ENCODE data around the gene PTCD3.

Gene PTCD3

DNA sequence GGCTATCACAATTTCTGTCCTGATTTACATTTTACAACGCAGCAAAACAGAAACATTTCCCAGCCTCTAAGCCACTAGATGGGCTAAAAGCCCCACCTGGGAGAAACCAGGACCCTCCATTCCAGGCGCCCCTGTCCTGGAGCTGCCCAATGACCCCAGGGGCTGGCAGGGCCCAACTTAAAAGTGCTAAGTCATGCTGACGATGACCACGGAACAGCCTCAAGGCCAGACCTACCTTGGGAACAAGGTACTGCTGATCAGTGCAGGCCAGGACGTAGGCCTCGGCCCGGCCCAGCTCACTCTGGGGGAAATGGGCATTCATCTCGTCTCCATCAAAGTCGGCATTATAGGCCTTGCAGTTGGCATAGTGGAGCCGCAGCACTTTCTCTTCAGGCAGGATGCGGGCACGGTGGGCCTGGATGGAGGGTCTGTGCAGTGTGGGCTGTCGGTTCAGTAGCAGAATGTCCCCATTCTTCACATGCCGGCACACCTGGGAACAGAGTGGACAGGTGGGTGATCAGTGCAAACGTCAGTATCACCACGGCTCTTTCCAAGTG lies 36.2 kb upstream of the PTCD3 start:
- 97 to 98% methylated on average over 16 of the region's 16 CpGs for WGBS, 2 experiments (ENCODE audit: insufficient coverage in 2 of 2)

GRCh38 chr2:86070868-86071267 lies 35.2 kb upstream of the PTCD3 start:
- peaks cover 6% of the 10 kb centered on the region for H3K4me1 ChIP-seq (ENCODE audit: control insufficient read depth, insufficient read depth, low read length, poor library complexity, severe bottlenecking)
- H3K27ac ChIP-seq (ENCODE audit: low read depth, low read length, severe bottlenecking), result no peak overlapping the region
- H3K36me3 ChIP-seq (ENCODE audit: control insufficient read depth, insufficient read depth, low read length), result peaks cover 90% of the 10 kb centered on the region
- no peak overlapping the region for H3K4me3 ChIP-seq (ENCODE audit: extremely low read depth, insufficient read depth, low read length, poor library complexity, severe bottlenecking)
- WGBS, 2 experiments (ENCODE audit: insufficient coverage in 2 of 2), result no CpG with 5 or more reads among the region's 2 CpGs
- no peaks in the 10 kb centered on the region for H3K9me3 ChIP-seq (ENCODE audit: control insufficient read depth, low read length)

More for the DNA sequence above, 36.2 kb upstream of the PTCD3 start:
- Histone ChIP-seq H3K4me1 (ENCODE audit: control insufficient read depth, insufficient read depth, low read length, poor library complexity, severe bottlenecking) (peaks cover 6% of the 10 kb centered on the region), H3K36me3 (ENCODE audit: control insufficient read depth, insufficient read depth, low read length) (peaks cover 91% of the 10 kb centered on the region), H3K9me3 (ENCODE audit: control insufficient read depth, low read length) (no peaks in the 10 kb centered on the region), H3K4me3 (ENCODE audit: extremely low read depth, insufficient read depth, low read length, poor library complexity, severe bottlenecking) (no peak overlapping the region), H3K27ac (ENCODE audit: low read depth, low read length, severe bottlenecking) (no peak overlapping the region)

GRCh38 chr2:86072271-86072858 lies 33.7 kb upstream of the PTCD3 start:
- H3K36me3 ChIP-seq (ENCODE audit: control insufficient read depth, insufficient read depth, low read length), result peaks cover 91% of the 10 kb centered on the region
- no peaks in the 10 kb centered on the region for H3K9me3 ChIP-seq (ENCODE audit: control insufficient read depth, low read length)
- WGBS, 2 experiments (ENCODE audit: insufficient coverage in 2 of 2), result 88 to 90% methylated on average over 6 to 8 of the region's 9 CpGs
- H3K4me1 ChIP-seq (ENCODE audit: control insufficient read depth, insufficient read depth, low read length, poor library complexity, severe bottlenecking), result peaks cover 6% of the 10 kb centered on the region
- no peak overlapping the region for H3K4me3 ChIP-seq (ENCODE audit: extremely low read depth, insufficient read depth, low read length, poor library complexity, severe bottlenecking)
- H3K27ac ChIP-seq (ENCODE audit: low read depth, low read length, severe bottlenecking), result no peak overlapping the region

GRCh38 chr2:86073225-86073624 lies 32.8 kb upstream of the PTCD3 start:
- H3K4me3 ChIP-seq (ENCODE audit: extremely low read depth, insufficient read depth, low read length, poor library complexity, severe bottlenecking), result no peak overlapping the region
- peaks cover 6% of the 10 kb centered on the region for H3K4me1 ChIP-seq (ENCODE audit: control insufficient read depth, insufficient read depth, low read length, poor library complexity, severe bottlenecking)
- no peak overlapping the region for H3K27ac ChIP-seq (ENCODE audit: low read depth, low read length, severe bottlenecking)
- peaks cover 96% of the 10 kb centered on the region for H3K36me3 ChIP-seq (ENCODE audit: control insufficient read depth, insufficient read depth, low read length)
- no peaks in the 10 kb centered on the region for H3K9me3 ChIP-seq (ENCODE audit: control insufficient read depth, low read length)
- 86 to 100% methylated on average over 1 of the region's 1 CpG for WGBS, 2 experiments (ENCODE audit: insufficient coverage in 2 of 2)

- H3K4me3 ChIP-seq (ENCODE audit: extremely low read depth, insufficient read depth, low read length, poor library complexity, severe bottlenecking), result no peak overlapping the region
- peaks cover 97% of the 10 kb centered on the region for H3K36me3 ChIP-seq (ENCODE audit: control insufficient read depth, insufficient read depth, low read length)
- no peak overlapping the region for H3K27ac ChIP-seq (ENCODE audit: low read depth, low read length, severe bottlenecking)
- H3K9me3 ChIP-seq (ENCODE audit: control insufficient read depth, low read length), result no peaks in the 10 kb centered on the region
- no peaks in the 10 kb centered on the region for H3K4me1 ChIP-seq (ENCODE audit: control insufficient read depth, insufficient read depth, low read length, poor library complexity, severe bottlenecking)
- 83 to 95% methylated on average over 2 to 3 of the region's 3 CpGs for WGBS, 2 experiments (ENCODE audit: insufficient coverage in 2 of 2)
These were observed 31.8 kb upstream of the PTCD3 start for GRCh38 chr2:86074256-86074655.

- no peak overlapping the region for H3K27ac ChIP-seq (ENCODE audit: low read depth, low read length, severe bottlenecking)
- WGBS, 2 experiments (ENCODE audit: insufficient coverage in 2 of 2), result 96 to 97% methylated on average over 12 to 15 of the region's 15 CpGs
- H3K9me3 ChIP-seq (ENCODE audit: control insufficient read depth, low read length), result no peaks in the 10 kb centered on the region
- peaks cover 97% of the 10 kb centered on the region for H3K36me3 ChIP-seq (ENCODE audit: control insufficient read depth, insufficient read depth, low read length)
- H3K4me1 ChIP-seq (ENCODE audit: control insufficient read depth, insufficient read depth, low read length, poor library complexity, severe bottlenecking), result no peaks in the 10 kb centered on the region
- H3K4me3 ChIP-seq (ENCODE audit: extremely low read depth, insufficient read depth, low read length, poor library complexity, severe bottlenecking), result no peak overlapping the region
These were observed 31.2 kb upstream of the PTCD3 start for GRCh38 chr2:86074811-86075210.

GRCh38 chr2:86075886-86076285 lies 30.1 kb upstream of the PTCD3 start:
- no peak overlapping the region for H3K4me3 ChIP-seq (ENCODE audit: extremely low read depth, insufficient read depth, low read length, poor library complexity, severe bottlenecking)
- H3K36me3 ChIP-seq (ENCODE audit: control insufficient read depth, insufficient read depth, low read length), result peaks cover 96% of the 10 kb centered on the region
- no peak overlapping the region for H3K27ac ChIP-seq (ENCODE audit: low read depth, low read length, severe bottlenecking)
- 96 to 97% methylated on average over 4 of the region's 5 CpGs for WGBS, 2 experiments (ENCODE audit: insufficient coverage in 2 of 2)
- H3K9me3 ChIP-seq (ENCODE audit: control insufficient read depth, low read length), result no peaks in the 10 kb centered on the region
- no peaks in the 10 kb centered on the region for H3K4me1 ChIP-seq (ENCODE audit: control insufficient read depth, insufficient read depth, low read length, poor library complexity, severe bottlenecking)

- Histone ChIP-seq H3K27ac (ENCODE audit: low read depth, low read length, severe bottlenecking) (no peak overlapping the region), H3K9me3 (ENCODE audit: control insufficient read depth, low read length) (no peaks in the 10 kb centered on the region), H3K4me1 (ENCODE audit: control insufficient read depth, insufficient read depth, low read length, poor library complexity, severe bottlenecking) (no peaks in the 10 kb centered on the region), H3K36me3 (ENCODE audit: control insufficient read depth, insufficient read depth, low read length) (peaks cover 93% of the 10 kb centered on the region), H3K4me3 (ENCODE audit: extremely low read depth, insufficient read depth, low read length, poor library complexity, severe bottlenecking) (no peak overlapping the region)
- 91 to 96% methylated on average over 4 to 7 of the region's 7 CpGs for WGBS, 2 experiments (ENCODE audit: insufficient coverage in 2 of 2)
These were observed 27.1 kb upstream of the PTCD3 start for GRCh38 chr2:86078774-86079545.

DNA sequence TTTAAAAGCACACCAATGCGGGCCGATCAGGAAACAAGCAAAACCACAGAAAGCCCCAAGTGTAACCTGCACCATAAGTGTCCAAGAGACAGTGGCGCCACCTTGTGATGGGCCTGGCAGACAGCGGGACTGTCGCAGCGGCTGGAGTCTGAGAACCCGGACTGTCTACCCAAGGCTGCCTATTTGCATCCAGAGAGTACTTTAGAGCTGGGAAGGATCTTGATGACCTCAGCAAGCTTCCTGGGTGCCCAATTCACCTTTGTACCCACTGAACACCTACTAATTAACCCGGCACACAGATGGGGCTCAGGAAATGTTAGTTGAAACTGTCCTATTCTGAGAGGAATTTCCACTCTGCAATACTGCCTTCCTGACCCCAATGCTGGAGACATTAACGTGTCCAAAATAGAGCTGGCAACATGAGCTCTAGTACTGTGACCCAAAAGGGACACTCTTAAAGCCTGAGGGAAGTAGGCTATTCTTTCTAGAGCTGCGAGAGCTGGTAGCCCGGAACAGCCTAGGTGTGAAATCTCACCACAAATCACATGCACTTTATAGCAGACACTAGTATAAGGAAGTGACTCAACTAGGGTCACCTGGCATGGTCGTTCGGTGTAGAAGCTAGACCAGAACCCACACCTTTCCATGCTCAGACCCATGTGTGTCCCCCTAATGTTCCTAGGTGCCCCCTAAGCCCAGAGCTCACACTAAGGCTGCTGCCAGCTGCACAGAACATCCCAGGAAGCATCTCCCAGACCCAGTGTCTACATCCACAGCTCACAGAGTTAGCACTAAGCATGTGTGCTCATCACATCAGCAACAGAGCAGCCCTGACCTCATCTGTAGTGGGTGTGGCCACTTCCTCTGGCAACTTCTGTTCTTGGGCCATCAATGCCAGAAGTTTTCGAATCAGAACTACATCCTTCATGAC lies 25.8 kb upstream of the PTCD3 start:
- Histone ChIP-seq H3K36me3 (ENCODE audit: control insufficient read depth, insufficient read depth, low read length) (peaks cover 89% of the 10 kb centered on the region), H3K4me3 (ENCODE audit: extremely low read depth, insufficient read depth, low read length, poor library complexity, severe bottlenecking) (no peak overlapping the region), H3K27ac (ENCODE audit: low read depth, low read length, severe bottlenecking) (no peak overlapping the region), H3K4me1 (ENCODE audit: control insufficient read depth, insufficient read depth, low read length, poor library complexity, severe bottlenecking) (no peaks in the 10 kb centered on the region), H3K9me3 (ENCODE audit: control insufficient read depth, low read length) (no peaks in the 10 kb centered on the region)
- WGBS, 2 experiments (ENCODE audit: insufficient coverage in 2 of 2), result 79 to 91% methylated on average over 8 to 11 of the region's 14 CpGs

DNA sequence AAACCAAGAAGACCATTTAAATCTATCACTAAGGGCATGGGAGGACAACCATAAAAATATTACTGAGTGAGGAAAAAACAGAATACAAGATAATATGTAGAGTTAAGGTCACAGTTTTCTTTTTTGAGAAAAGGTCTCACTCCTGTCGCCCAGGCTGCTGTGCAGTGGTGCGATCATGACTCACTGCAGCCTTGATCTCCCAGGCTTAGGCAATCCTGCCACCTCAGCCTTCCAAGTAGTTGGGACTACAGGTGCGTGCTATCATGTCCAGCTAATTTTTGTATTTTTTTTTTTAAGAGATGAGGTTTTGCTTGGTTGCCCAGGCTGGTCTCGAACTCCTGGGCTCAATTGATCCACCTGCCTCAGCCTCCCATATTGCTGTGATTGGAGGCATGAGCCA lies 24.3 kb upstream of the PTCD3 start:
- Histone ChIP-seq H3K4me3 (ENCODE audit: extremely low read depth, insufficient read depth, low read length, poor library complexity, severe bottlenecking) (no peak overlapping the region), H3K36me3 (ENCODE audit: control insufficient read depth, insufficient read depth, low read length) (peaks cover 89% of the 10 kb centered on the region)
- WGBS, 2 experiments (ENCODE audit: insufficient coverage in 2 of 2), result 92 to 95% methylated on average over 3 of the region's 4 CpGs

More for the DNA sequence above, 24.3 kb upstream of the PTCD3 start:
- Histone ChIP-seq H3K27ac (ENCODE audit: low read depth, low read length, severe bottlenecking) (no peak overlapping the region), H3K9me3 (ENCODE audit: control insufficient read depth, low read length) (no peaks in the 10 kb centered on the region), H3K4me1 (ENCODE audit: control insufficient read depth, insufficient read depth, low read length, poor library complexity, severe bottlenecking) (no peaks in the 10 kb centered on the region)

Data from mesodermal cell (in vitro differentiated cells).